ENCODE results near the gene ZFP82.

GRCh38 chr19:36379510-36379819, 39.0 kb downstream of the ZFP82 start:
- no peak for TF ChIP-seq CTCF (conservative IDR thresholded peaks at IDR 0.05; ENCODE audit: low read depth, low read length)
- TF ChIP-seq EZH2 (IDR thresholded peaks at IDR 0.05; ENCODE audit: low read length, unreplicated experiment) = no peak
- TF ChIP-seq EZH2phosphoT487 (IDR thresholded peaks at IDR 0.05; ENCODE audit: borderline replicate concordance, low read length) = no peak

All from PC-3 (cell line).